ENCODE data around the gene METTL24.

Gene METTL24, protein sequence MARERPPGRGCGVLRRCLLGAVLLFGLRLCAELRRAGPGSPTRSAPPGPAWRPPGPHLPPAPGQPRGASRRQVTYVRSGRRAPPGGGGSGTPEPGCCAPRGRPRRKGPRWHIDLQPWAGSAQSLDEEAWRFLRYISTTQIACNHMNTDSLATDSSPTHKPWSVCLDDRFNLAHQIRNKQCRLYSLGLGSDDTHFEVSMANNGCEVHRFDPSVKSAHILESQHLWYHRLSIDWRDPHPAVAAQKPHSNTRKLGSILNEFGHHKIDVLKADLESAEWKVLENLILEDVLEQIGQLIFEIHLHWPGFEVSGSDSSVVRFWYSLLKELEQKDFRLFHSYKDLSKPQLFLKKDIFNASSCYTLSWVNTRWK

DNA sequence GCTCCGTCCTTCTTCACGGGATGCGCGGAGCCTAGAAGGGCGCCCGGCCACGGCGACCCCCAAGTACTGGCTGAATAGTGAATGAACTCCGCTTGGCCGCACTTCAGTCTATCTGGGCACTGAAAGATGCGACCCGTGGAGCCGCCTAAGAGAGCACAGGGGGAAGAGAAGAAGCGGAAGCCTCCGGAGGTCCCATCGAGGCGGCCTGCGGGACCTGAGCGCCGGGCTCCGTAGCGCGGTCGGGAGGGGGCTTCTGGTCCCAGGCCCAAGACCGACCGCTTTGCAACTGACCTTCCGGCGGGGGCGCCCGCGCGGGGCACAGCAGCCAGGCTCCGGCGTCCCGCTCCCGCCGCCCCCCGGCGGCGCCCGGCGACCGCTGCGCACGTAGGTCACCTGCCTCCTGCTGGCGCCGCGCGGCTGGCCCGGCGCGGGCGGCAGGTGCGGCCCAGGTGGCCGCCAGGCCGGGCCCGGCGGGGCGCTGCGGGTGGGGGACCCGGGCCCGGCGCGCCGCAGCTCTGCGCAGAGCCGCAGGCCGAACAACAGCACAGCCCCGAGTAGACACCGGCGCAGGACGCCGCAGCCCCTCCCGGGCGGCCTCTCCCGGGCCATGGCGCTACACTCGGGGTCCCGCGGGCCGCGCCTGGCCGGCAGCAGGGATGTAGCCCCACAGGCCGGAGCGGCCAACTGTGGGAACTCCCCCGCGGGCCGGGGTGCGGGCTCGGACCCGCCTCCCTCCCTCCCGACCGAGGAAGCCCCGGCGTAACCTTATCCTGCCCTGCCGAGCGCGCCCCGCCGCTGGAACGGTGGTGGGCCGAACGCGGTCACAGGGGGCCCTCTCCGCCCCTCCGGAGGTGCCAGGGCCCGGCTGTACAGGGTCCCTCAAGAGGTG lies at the start of gene METTL24:
METTL24 (minus strand) TSS at position 686 of the 889 bp plus-strand sequence; CDS start at position 609, 77 bp downstream.
- DNase-seq (ENCODE audit: low spot score), result no peak

GRCh38 chr6:110404607-110405006 lies 46.5 kb upstream of the METTL24 start:
- DNase-seq (ENCODE audit: low spot score), result no peak

GRCh38 chr6:110401585-110402176 lies 43.5 kb upstream of the METTL24 start:
- DNase-seq (ENCODE audit: low spot score), result no peak

DNA sequence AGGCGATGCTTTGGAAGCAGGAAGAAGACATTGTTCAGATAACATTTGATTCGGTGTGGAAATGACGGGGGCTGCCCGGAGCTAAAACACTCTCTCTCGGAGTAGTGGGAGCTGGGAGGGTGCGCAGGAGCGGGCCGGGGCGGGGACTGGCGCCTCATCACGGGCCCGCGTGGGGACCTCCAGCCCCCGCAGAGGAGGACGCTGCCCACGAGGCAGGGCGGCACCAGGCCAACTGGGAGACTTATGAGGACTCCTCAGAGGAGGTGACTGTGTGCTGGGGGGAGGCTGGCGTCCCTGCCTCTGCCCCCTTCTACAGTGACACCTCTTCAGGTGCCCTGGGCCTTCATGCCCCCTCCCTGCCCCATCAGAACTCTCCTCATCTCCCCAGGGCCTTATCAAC lies 42.1 kb upstream of the METTL24 start:
- DNase-seq (ENCODE audit: low spot score), result no peak

GRCh38 chr6:110399219-110400071 lies 41.3 kb upstream of the METTL24 start:
- DNase-seq (ENCODE audit: low spot score), result no peak

DNA sequence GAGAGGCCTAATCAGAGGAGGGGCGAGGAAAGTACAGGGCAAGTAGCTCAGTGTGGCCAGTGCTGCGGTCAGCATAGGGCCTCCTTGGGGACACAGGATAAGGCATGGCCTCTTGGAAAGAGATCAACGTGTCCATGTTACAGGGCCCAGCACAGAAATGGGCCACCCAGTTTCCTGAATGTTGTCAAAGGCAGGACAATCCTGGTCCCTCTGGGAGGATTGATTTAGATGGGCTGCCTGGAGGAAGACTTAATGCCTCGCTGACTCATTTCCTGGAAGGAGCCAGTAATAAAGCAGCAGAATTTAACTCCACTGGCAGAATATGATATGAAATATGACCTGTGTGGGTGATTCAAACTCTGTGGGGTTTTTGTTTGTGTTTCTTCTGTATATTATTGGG lies 40.6 kb upstream of the METTL24 start:
- no peak for DNase-seq (ENCODE audit: low spot score)

DNA sequence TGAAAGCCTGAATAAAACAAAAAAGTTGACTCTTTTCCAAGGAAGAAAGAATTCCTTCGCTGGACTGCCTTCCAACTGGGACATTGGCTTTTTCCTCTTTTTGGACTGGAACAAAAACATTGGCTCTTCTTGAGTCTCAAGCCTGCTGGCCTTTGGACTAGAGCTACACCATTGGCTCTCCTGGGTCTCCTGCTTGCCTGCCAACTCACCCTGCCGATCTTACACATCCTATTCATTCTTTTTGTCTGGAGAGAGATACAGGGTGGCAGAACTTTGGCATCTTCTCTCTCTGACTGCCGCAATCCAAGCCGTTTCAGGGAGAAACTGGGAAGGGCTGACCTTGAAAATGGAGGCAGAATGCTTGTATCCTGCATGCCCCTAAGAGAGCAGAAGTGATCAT lies 37.1 kb upstream of the METTL24 start:
- no peak for DNase-seq (ENCODE audit: low spot score)

DNA sequence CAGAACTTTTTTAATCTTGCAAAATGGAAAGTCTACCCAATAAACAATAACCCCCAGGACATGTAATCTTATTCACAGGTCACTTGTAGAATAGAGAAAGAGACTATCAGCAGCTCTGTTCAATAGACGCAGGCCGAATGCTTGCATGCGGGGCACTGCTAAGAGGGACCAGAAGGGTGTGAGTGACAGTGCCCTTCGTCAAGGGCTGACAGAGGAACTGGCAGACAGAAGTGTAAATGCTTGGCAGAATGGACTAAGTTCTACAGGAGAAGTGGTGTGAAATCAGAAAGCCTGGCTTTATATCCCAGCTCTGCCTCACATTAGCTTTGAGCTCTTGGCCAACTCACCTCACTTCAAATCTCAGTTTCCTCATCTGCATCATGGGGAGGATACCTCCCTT lies 36.3 kb upstream of the METTL24 start:
- DNase-seq (ENCODE audit: low spot score), result no peak

GRCh38 chr6:110392727-110393126 lies 34.6 kb upstream of the METTL24 start:
- DNase-seq (ENCODE audit: low spot score), result no peak

GRCh38 chr6:110390404-110390803 lies 32.3 kb upstream of the METTL24 start:
- DNase-seq (ENCODE audit: low spot score), result no peak

GRCh38 chr6:110389689-110390382 lies 31.7 kb upstream of the METTL24 start:
- DNase-seq (ENCODE audit: low spot score), result no peak

GRCh38 chr6:110387986-110388385 lies 29.8 kb upstream of the METTL24 start:
- DNase-seq (ENCODE audit: low spot score), result no peak

- DNase-seq (ENCODE audit: low spot score), result no peak
Observed at GRCh38 chr6:110385458-110385863, 27.3 kb upstream of the METTL24 start.

GRCh38 chr6:110378552-110378951 lies 20.4 kb upstream of the METTL24 start:
- no peak for DNase-seq (ENCODE audit: low spot score)

- DNase-seq (ENCODE audit: low spot score), result no peak
Observed at GRCh38 chr6:110369066-110369465, 10.9 kb upstream of the METTL24 start.

GRCh38 chr6:110368284-110368683 lies 10.1 kb upstream of the METTL24 start:
- no peak for DNase-seq (ENCODE audit: low spot score)

- no peak for DNase-seq (ENCODE audit: low spot score)
Observed at GRCh38 chr6:110367825-110368224, 9.7 kb upstream of the METTL24 start.

GRCh38 chr6:110366975-110367374 lies 8.8 kb upstream of the METTL24 start:
- DNase-seq (ENCODE audit: low spot score), result no peak

- no peak for DNase-seq (ENCODE audit: low spot score)
Observed at GRCh38 chr6:110366256-110366655, 8.1 kb upstream of the METTL24 start.

DNA sequence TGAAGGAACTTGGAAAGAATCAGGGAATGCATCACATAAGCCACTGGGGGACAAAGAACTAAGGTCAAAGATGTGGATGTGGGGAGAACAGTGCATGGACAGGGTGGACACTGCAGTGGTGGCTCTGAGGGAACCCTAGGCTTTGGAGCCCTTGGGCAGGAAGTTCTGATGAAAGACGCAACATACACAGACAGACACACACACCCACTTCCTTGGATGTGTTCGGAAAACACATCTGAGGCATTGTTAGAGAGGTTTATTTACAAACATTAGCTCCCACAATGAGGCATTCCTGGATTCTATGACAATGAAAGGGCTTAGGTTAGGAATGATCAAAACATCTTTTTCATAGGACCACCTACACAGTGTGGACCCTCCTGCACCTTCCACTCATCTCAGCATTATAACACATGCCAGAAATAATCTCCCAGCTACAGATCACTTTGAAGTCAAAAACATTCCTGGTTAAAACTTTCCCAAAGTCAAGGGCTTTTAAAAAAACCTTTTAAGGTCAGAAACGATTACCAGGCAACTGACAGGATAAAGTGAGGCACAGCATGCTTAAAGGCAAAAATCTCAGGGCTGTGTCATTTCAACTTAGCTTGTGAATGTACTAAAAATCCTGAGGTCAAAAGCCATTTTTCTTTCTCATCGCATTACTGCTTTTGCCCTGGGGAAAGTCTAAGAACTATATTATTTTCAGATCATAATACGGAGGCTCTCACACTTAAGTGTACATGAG lies 6.4 kb upstream of the METTL24 start:
- no peak for DNase-seq (ENCODE audit: low spot score)

Data from CD4-positive, alpha-beta T cell treated with Interleukin-2 at 100 ng/mL for 4 hours (primary cell).